GM18526 (cell line): ENCODE results near the gene LRCH3.

Experiments
- POLR2A ChIP-seq: IDR thresholded peaks from 3 replicates; pipeline ENCODE4 v1.6.1; 2011; ENCODE audit not compliant: insufficient read length; ENCODE audit errors: extremely low read depth

Gene LRCH3

GRCh38 chr3:197846491-197846890 is 55.4 kb downstream of the LRCH3 start:
- TF ChIP-seq POLR2A, result no peak

DNA sequence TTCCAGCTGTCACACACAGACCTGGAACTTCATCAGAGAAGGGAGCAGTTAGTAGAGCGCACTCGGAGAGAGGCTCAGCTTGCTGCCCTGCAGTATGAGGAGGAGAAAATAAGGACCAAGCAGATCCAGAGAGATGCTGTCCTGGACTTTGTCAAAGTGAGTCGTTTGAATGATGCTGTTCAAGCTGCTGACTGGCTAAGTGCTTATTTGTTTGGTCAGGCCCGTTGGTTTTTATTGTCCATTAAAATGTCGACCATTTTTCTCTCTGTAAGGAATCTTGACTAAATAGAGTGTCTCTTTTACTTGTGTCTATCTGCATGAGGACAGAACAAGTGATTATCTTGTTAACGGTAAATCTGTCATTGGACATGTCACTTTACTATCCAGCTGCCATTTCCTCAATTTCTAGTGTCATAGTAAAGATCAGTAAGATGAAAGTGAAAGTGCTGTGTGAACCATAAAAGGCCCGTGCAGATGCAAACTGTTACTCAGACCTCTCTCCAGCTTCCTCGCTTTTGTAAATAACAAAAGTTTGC is 56.9 kb downstream of the LRCH3 start:
- no peak for TF ChIP-seq POLR2A

DNA sequence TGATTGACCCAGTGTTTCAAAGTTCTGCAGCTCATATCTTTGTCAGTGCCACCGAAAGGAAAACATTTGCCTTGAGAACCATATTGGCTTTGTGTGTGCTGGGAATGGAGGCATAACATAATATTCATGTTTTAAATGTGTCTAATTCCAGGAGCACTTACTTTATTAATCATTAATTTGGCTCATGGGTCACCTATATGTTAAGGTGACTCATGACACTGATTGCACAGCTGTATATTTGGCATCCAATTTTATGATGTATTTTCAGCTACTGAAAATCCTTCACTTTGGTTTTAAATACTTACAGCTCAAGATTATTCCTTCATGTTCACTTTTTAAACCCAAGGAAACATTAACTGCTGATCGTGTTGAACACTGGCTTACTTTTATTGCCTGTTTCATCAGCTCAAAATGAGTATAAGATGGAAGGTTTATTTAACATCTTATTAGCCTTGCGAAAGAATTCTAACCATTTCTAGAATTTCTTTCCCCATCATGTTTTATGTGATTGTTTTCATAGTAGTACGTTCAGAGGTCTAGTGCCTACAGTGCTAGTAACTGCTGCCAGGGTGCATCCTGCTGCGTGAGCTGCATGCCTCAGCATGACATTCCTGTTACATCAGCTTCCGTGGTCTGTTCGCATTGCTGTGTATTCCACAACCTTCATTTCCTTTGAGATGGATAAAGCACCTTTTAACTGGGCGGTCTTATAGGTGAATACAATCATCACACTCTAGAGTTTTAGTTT is 63.7 kb downstream of the LRCH3 start:
- TF ChIP-seq POLR2A, result no peak

GRCh38 chr3:197855571-197855970 is 64.5 kb downstream of the LRCH3 start:
- no peak for TF ChIP-seq POLR2A

- TF ChIP-seq POLR2A, result no peak
Observed at GRCh38 chr3:197856199-197856816, 65.3 kb downstream of the LRCH3 start.

DNA sequence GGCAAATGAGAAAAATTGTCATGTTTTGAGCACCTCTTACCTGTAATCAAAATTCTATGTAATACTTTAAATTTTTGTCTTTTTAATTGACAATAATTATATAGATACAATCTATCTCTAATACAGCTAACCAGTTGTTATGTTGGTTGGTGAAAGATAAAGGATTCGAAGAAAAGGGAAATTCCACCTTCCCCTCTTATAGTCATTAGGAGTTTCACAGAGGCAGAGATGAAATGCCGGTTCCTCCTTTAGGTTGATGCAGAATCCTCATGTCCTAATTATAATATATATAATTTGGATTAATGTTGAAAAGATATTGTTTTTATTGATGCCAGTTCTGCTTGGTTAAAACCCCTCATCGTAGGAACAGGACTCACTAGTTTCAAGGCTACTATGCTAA is 67.1 kb downstream of the LRCH3 start:
- no peak for TF ChIP-seq POLR2A

- TF ChIP-seq POLR2A, result no peak
Observed at GRCh38 chr3:197858598-197858997, 67.5 kb downstream of the LRCH3 start.

- no peak for TF ChIP-seq POLR2A
Observed at GRCh38 chr3:197866035-197866434, 75.0 kb downstream of the LRCH3 start.

- no peak for TF ChIP-seq POLR2A
Observed at GRCh38 chr3:197873329-197873728, 82.3 kb downstream of the LRCH3 start.

DNA sequence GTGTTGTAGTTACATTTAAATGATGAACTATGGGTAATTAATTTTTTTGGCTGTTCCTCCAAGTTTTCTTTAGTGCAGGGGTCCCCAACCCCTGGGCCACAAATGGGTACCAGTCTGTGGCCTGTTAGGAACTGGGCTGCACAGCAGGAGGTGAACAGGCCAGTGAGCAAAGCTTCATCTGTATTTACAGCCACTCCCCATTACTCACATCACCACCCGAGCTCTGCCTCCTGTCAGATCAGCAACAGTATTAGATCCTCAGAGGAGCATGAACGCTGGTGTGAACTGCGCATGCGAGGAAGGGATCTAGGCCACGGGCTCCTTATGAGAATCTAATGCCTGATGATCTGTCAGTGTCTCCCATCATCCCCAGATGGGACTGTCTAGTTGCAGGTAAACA is 83.0 kb downstream of the LRCH3 start:
- TF ChIP-seq POLR2A, result no peak

DNA sequence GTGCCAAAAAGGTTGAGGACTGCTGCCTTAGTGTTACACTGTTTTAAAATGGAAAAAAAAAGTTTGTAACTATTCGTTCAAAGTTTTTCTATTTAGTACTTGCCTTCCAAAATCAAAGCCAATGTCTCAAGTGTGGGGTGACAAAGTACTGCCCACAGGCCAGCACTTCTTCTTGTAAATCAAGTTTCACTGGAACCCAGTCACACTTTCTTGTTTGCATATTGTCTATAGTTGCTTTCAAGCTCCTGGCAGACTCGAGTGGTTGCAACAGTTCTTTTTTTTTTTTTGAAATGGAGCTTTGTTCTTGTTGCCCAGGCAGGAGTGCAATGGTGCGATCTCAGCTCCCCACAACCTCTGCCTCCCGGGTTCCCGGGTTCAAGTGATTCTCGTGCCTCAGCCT is 83.6 kb downstream of the LRCH3 start:
- TF ChIP-seq POLR2A, result no peak

GRCh38 chr3:197877902-197878301 is 86.8 kb downstream of the LRCH3 start:
- TF ChIP-seq POLR2A, result no peak

DNA sequence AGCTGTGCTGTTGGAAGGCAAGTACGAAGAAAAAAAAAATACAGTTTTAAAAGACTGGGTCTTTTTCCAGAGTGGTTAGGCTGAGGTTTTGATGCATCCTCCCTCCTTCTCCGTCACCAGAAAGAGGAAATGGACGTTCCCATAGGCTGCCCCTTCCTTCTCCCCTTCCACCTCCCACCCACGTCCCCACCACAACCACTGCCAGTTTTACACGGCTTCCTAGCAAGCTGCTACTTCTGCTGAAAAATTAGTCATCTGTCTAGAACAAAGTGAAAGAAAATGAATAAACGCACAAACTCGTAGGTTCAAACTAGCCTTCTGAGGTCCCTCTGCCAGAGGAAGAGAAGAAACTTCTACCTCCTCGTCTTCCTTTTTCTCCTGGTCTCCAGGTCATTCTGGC is 87.4 kb downstream of the LRCH3 start:
- no peak for TF ChIP-seq POLR2A

DNA sequence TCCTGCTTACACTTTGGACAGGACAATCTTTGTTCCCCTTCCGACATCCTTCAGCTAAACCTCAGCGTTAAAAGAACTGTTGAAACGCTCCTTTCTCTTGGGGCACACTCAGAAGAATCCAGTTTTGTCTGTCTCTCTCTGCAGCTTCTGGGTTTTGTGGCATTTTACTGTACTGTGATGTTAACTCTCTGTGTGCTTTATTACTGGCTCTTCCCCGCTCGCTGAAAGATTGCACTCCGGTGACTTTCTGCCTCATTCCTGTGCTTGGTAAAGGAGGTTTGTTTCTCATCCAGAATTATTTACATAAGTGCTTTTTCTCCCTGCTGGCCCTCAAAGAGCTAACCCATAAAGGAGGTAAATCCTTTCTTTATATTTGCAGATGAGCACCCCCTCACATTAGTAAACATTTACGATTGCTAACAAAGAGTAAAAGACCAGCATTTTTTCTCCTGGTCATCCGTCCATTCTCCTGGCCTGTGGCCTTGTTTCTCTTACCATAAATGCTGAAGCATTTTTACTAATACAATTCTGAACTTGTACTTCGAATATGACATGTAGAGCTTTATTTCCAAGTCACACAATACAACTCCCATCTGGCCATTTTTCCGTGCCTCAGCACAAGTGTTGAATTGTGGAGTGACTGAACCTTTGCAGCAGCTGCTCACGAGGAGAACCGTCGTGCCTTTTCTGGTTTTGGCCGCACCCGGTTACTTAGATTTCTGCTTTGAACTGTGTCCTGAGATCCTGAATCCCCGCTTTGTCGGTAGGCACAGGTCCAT is 89.6 kb downstream of the LRCH3 start:
- TF ChIP-seq POLR2A, result no peak

DNA sequence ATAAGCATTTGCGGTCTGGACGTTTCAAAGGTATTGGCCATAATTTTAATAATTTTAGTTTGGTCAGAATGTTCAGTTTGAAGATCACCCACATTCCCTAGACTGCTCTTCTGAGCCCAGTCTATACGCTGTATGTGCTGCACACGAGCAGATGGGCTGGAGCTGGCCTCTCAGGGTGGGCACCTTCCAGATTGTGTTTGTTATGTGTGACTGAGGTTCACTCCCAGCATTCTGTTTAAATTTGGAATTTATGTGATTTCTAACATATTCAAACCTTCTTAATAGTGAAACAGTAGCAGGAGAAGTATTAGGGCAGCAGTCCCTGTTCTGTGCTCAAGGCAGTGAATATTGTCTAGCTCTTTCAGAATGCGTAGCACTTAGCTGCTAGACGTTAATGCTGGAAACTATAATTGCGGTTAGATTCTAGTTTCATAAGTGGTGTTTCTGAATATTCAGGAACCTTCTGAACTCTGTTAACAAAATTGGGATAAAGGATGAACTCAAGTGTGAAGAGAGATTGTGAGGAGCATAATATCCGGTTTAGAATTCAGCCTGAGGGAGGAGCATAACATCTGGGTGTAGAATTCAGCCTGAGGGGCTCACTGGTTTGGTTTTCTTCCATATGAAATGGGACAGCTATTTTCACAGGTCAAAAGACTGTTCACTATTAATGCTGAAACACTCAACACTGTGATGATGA is 90.4 kb downstream of the LRCH3 start:
- no peak for TF ChIP-seq POLR2A
